NCI-H748 treated with DMSO at 0.1 percent for 48 hours (cell line): ENCODE measurements around the gene MYO1A.
A peak's percentile ranks its signal among the peaks of the same experiment; 100 is the strongest.
"Not testable (repeated sequence)": the region's sequence is repeated elsewhere in the genome, so short reads cannot be mapped to it uniquely, and the experiment has no call there.

ENCODE experiments used
- DNase-seq: peaks from one replicate; lab custom pipeline; 2025; lab: John Stamatoyannopoulos, UW

MYO1A gene

DNA sequence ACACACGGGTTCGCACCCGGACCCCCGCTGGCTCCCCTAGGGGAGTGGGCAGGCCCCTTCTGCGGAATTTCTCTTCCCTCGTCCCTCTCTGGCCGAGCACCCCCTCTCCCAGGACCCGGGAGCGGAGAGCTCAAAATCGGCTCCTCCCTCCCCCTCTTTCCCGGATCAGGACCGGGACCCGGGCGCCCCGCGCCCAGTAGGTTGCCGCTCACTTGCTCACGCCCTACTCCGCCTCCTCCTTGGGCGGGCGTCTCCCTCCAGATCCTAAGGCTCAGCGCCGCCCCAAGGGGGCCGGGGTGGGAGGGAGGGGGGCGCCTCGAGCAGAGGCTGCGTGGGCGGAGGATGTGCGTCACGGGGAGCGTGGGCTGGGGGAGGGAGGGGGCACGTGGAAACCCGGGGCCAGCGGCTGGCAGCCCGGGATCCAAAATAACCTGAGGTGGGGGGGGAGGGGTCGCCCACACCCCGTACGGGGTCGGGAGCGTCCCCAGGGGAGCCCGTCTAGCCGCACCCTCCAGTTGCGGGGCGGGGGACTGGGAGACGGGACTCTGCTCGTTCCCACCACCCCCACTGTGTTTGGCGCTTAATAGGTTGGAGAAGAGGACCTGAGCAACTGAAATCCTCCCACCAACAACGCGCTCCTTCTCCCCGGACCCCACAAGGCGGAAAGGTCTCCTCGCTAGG, 37.2 kb upstream of the MYO1A start:
- DNase-seq, result no peak

DNA sequence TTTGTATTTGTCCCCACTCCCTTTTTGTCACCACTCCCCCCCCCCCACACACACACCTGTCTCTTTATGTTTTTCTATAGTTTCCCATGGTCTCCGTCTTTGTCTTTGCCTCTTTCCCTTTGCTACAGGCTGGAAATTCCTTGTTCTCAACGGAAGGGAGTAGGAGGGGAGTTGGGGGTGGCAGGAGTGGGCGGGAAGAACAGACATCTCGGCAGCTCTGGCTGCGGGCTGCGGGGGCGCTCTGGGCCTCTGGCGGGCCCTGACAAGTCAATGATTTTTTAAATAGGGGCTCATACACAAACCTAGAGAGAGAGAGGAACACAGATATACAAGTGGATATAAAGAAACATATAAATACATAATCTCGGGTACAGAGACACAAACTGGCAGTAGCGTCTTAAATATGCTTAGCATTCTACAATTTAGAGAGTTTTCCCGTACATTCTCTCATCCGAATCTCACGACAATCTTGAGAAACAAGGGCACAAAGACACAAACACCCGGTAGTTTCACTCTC, 36.6 kb upstream of the MYO1A start:
- DNase-seq, result no peak

DNA sequence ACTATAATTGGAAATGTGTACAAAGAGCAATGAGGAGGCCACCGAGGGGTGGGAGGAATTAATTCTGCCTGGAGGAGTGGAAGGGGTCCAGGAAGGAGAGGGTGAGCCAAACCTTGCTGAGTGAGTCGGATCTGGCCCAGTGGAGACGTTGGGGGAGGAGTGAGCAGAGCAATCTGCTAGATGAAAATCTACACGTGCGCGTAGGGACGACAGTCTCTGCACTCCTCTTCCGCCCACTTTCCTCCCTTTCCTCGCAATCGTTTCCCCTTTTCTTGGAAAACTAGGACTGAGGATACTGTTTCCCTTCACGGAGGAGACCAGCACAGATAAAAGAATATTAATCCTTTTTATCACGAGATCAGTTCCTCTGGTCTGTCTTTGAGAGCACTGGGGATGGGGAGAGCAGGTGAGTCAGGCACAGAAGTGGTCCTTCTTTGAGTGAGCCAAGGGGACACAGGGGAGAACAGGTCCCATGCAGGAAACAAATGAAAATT, 36.1 kb upstream of the MYO1A start:
- no peak for DNase-seq

DNA sequence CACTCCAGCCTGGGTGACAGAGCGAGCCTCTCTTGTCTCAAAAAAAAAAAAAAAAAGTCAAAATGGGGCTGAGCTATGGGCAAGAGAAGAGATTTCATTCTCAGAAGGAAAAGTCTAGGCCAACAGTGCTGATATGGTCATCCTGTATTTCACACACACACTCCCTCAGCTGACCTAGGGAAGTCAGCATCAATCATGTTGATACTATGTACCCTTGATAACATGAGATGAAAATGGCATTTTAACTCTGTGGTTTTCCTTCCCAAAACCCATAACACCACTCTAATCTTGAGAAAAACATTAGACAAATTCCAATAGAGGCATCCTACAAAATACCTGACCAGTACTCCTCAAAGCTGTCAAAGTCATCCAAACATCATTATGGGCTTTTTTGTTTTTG, 30.9 kb upstream of the MYO1A start:
- no peak for DNase-seq

DNA sequence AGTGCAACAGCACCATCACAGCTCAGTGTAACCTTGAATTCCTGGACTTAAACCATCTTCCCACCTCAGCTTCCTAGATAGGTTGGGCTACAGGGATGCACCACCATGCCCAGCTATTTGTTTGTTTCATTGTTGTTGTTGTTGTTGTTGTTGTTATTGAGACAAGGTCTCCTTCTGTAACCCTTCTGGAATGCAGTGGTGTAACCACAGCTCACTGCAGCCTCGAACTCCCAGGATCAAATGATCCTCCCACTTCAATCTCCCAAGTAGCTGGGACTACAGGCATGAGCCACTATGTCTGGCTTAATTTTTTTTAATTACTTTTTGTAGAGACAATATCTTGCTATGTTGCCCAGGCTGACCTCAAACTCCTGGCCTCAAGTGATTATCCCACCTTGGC, 29.9 kb upstream of the MYO1A start:
- no peak for DNase-seq

DNA sequence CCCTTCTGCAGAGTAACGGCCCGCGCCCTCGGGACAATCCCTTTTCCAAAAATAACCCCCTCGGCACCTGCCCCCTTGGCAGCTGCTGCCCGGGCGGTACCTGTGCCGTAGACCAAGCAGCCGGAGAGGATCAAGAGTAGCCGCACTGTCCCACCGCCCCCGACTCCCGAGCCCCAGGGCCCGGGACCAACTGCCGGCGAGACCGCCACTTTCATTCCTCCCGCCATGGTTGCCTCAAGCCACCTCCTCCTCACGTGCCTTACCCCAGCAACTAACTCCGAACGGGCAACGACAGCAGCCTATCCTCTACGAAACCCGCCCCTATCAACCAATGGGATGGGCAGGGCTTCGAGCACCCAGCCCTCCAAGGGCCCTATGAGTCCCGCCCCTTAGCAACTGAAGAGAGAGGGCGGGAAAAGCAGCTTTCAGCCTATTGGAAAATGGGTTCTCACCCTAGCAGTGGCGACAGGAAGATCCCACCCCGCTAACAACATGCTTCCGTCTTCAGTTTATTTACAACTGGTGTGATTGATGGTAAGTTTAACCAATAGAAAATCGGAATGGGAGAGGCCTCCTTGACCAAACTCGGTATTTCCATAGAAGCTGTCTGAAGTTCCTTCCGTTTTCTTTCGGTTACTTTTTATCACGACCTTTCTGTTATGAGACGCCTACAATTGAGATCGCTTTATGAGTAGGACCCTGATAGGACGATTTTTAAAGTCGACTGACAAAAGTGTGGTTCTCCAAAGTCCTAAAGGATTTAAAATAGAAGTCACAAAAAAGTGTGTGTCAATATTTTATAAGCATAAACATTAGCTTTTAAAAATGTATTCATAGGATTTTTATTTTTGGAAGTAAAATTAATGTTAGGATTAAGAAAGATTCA, 28.8 kb upstream of the MYO1A start, which contains the start of gene NEMP1:
TSS of gene NEMP1 (minus strand) at position 273 of the 886 bp plus-strand sequence. CDS start at position 227, 46 bp downstream.
- peak; percentile 99 for DNase-seq

DNA sequence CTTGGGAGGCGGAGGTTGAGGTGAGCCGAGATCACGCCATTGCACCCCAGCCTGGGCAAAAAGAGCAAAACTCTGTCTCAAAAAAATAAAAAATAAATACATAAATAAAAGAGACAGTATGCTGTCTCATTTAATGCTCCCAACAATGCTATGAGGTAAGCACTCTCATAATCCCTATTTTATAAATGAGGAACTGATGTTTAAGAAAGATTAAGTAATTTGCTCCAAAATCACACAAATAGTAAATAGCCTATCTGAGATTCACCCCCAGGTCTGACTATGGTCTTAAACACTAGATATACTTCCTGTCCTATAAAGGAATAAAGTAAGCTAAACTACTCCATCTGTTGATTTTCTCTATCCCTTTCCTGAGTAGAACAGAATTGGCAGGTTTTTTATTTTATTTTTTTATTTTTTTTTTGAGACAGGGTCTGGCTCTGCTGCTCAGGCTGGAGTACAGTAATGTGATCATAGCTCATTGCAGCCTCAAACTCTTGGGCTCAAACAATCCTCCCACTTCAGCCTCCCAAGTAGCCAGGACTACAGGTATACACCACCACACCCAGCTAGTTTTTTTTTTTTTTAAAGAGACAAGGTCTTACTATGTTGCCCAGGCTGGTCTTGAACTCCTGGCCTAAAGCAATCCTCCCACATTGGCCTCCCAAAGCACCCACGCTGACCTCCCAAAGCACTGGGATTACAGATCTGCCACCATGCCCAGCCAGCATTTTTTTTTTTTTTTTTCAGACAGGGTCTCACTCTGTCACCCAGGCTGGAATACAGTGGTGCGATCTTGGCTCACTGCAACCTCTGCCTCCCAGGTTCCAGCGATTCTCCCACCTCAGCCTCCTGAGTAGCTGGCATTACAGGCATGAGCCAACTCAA, 23.9 kb upstream of the MYO1A start:
- not testable (repeated sequence) for DNase-seq

DNA sequence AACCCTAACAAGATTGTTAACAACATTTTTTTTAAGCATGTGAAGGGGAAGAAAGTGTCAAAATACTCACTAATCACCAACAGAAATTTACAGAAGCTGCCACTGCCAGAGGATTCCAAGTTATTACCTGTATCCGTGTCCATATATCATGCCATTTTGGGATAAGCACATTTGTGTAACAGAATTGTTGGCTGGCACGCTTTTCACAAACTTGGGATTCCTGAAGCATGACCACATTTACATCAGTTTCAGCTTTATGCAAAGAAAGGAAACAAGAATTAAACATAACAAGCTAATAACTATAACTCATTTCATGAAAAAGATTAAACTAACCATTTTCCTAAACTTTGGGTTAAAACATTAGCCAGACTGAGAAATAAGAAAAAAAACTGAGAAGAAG, 22.7 kb upstream of the MYO1A start:
- DNase-seq, result no peak

DNA sequence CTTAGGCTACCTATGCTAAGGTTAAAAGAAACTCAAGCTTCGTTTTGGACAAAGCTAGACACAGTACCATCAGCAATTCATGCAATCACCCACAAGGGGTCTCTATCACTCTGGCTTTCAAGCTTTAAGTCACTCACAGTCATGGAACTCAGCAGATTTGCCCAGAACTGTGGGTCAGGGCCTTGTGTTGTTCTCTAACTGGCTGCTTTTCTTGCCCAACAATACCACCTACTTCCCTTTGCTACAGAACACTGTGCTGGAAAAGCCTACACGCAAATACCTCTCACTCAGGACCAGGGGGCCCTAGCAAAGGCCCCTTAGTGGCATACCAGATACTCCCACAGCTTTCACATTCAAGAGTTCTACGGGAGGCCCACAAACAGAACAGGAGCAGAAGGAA, 19.6 kb upstream of the MYO1A start:
- DNase-seq, result peak; percentile 44

DNA sequence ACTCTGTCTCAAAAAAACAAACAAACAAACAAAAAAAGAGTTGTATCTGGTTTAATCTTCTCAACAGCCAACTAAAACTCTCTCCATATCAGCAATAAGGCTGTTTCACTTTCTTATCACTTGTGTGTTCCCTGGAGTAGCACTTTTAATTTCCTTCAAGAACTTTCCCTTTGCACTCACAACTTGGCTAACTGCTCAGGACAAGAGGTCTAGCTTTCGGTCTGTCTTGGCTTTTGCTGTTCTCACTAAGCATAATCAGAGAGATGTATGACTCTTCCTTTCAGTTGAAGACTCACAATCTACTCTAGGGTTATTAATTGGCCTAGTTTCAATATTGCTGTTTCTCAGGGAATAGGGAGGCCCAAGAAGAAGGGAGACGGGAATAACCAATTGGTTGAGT, 16.3 kb upstream of the MYO1A start:
- no peak for DNase-seq

DNA sequence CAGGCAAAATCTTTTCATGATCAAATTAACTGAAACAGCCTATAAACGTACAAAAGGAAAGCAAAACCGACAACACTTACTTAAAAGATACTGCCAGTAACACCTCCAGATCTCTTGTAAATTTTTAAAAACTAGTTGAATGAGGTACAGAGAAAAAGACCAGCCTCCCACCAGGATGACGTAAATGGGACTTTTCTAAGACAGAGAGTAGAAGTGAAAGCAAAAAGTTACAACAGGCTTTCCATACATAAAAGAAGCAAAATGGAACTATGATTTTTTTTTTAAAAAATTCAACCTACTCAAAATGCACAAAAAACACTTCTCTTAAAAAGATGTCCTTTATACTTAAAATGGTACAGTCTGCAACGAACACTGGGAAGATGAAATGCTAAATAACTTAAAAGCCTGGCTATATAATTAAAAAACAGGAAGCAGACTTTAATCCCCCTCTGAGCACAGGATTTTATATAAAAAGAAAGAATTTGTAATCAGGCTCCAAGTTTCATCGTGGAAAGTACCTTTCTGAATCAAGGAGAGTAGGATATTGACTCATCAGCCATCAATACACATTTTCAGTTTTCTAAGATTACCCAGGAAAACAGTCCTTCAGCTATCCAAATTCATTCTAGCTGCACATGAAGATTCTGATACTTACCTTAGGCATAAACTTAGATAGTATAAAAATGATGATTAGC, 14.2 kb upstream of the MYO1A start:
- DNase-seq, result no peak

DNA sequence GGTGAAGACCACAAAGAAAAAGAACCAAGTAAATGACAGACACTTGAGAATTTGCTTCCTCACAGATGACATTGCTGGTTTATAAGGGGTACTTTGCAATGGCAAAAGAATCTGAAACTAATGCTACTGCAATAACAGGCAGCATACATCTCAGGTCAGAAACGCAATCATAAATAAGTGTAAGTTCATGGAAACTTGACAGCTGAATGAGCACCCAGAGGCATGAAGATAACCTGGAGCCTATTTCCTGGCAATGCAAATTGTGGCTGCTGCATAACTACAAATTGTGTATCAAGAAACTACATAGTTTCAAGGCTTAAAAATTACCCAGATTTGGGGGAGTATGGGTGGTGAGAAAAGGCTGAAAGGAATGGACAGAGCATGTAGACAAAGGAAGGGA, 8.5 kb upstream of the MYO1A start:
- DNase-seq, result no peak

DNA sequence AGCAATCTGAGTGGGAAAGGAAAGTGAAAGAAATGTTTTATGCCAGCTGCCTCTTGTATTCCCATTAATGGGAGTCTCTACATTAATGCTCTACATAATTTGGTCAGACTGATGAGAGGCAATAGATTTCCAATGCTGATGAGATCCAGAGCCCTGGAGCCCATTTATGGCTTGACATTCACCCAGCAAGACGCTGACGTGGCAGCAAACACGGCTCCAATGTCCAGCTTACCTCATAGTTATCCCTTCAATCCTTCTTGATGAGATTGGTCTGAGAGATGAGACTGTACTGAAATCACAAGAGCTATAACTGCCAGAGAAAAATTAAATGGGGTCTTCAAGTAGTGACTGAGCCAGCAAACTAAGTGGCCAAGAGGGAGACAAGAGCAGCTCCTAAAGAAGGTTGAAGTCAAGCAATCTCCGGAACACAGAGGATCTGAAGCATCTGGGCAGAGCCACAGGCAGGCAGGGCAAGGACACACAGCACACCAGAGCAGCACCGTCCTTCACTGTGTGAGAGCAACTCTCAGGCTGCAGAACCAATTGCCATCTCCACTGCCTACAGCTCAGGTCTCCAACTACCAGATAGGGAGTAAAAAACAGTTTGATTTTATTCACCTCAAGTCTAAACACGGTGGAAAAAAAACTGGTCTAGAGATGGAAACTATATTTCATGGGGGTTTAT, 7.3 kb upstream of the MYO1A start:
- DNase-seq, result no peak

DNA sequence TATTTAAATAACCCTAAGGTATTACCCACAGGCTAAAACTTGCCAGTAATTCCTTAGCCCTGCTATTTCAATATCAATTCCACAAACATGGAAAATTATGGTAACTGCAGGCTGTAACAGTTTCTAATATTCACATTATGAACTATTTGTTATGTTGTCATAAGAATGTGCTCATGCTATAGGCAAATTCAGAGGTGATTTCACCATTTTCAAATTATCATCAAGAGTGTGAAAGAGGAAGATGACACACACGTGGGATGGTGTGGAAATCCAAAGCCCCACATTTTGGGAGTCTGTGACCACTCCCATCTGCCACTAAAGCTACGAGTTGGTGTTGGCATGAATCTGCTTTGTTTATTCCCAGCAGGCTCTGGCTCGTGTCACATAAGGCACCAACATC, 5.9 kb upstream of the MYO1A start:
- no peak for DNase-seq

DNA sequence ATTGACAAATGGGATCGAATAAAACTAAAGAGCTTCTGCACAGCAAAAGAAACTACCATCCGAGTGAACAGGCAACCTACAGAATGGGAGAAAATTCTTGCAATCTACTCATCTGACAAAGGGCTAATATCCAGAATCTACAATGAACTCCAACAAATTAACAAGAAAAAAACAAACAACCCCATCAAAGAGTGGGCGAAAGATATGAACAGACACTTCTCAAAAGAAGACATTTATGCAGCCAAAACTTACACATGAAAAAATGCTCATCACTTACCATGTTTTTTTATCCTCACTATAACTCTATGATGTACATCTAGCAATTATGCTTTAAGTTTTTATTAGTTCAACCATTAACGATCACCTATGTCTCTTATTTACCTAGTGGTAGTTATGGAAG, 4.0 kb upstream of the MYO1A start:
- not testable (repeated sequence) for DNase-seq

DNA sequence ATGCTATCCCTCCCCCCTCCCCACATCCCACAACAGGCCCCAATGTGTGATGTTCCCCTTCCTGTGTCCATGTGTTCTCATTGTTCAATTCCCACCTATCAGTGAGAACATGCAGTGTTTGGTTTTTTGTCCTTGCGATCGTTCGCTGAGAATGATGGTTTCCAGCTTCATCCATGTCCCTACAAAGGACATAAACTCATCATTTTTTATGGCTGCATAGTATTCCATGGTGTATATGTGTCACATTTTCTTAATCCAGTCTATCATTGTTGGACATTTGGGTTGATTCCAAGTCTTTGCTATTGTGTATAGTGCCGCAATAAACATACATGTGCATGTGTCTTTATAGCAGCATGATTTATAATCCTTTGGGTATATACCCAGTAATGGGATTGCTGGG, 3.2 kb upstream of the MYO1A start:
- DNase-seq, result not testable (repeated sequence)

DNA sequence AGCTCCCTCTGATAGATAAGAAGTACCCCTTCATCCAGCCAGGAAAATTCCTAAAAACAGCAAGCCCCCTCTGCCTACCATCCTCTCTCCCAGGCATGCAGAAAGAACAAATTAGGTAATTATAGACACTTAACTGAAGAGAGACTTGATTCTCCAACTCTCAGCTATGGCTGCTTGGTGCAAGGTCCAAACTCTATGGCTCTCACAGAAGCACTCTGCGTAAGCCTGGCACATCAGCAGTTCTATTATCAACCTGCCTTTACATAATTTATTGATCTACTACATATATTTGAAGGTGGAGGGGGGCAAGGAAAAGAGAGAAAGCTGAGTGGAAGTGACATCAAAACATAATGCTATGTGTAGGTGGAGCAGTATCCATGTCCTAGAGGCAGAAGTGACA, 1.1 kb upstream of the MYO1A start:
- DNase-seq, result no peak

DNA sequence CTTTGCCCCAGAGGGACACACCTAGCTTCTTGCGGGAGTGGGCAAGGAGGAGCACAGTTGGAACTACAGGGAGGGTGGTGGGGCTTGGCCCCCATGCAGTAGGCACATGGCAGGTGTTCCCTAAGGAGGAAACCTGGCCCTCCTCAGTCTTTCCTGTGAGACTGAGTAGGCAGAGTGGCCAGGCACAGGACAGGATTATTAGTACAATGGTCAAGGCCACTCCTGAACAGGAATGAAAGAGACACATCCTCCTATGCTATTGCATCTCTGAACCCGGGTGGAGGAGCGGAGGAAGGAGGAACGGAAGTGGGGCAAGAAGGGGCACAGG, 846 bp downstream of the MYO1A start:
- no peak for DNase-seq

DNA sequence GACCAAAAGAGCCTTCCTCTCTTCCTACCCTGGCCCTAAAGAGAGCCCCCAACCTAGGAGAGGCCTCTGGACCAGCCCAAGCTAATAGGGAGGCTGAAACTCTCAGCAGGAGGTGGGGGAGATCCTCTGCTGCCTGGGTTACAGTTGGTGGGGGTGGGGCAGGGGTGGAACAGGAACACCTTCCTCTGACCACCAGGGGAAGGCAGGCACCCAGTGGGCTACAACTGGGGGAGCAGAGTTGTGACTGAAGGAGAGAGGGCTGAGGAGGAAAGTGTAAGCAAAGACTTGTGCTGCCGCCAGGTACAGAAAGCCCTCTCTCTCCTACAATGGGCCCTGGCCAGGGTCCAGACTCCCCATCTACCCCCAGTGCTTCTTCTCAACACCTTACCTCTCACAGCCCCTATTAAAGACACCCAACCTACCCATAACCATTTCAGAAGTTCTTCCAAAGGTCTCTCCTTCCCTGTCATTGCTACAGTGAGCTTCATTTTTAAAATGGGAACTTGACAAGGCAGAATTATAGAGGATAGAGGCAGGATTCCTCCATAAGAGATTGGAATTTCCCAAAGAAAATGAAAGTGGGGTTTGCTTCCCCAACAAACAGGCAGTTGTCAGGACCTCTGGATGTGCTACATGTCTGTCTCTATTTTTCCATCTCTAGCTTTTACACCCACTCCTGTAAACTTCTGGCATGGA, 1.4 kb downstream of the MYO1A start:
- no peak for DNase-seq

DNA sequence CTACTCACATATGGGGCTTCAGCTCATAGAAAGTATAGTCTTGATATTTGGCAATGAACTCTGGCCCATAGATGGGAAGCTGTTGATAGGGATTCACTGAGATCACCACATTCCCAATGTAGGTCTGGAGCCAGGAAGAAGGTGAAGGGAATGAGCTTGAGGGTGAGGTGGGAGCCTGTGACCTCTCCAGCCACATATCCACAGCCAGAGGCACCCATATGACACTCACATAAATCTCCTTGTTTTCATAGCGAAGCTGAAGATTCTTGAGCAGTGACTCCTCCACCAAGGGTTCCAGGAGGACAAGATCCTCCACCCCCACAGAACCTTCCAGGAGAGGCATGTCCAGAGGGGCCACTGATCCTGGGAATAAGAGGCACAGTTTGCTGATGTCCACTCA, 1.9 kb downstream of the MYO1A start:
- DNase-seq, result no peak
